ENCODE data around the gene SP140L.

- TF ChIP-seq POLR2A (IDR thresholded peaks at IDR 0.05; ENCODE audit: low read depth) (no peak), POLR2AphosphoS5 (IDR thresholded peaks at IDR 0.05) (no peak), EP300 (IDR thresholded peaks at IDR 0.05) (no peak)
- TF ChIP-seq, protein P1, sequence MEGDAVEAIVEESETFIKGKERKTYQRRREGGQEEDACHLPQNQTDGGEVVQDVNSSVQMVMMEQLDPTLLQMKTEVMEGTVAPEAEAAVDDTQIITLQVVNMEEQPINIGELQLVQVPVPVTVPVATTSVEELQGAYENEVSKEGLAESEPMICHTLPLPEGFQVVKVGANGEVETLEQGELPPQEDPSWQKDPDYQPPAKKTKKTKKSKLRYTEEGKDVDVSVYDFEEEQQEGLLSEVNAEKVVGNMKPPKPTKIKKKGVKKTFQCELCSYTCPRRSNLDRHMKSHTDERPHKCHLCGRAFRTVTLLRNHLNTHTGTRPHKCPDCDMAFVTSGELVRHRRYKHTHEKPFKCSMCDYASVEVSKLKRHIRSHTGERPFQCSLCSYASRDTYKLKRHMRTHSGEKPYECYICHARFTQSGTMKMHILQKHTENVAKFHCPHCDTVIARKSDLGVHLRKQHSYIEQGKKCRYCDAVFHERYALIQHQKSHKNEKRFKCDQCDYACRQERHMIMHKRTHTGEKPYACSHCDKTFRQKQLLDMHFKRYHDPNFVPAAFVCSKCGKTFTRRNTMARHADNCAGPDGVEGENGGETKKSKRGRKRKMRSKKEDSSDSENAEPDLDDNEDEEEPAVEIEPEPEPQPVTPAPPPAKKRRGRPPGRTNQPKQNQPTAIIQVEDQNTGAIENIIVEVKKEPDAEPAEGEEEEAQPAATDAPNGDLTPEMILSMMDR (IDR thresholded peaks at IDR 0.05): no peak
Observed at GRCh38 chr2:230360028-230360427, 33.0 kb downstream of the SP140L start.

Measured in esophagus muscularis mucosa (tissue), 4 donors.